Measurements from ENCODE around the gene MED15.
"Not testable (repeated sequence)": the region's sequence is repeated elsewhere in the genome, so short reads cannot be mapped to it uniquely, and the experiment has no call there.

The MED15 gene

GRCh38 chr22:20542055-20542454, 34.6 kb downstream of the MED15 start:
- H3K27ac ChIP-seq (ENCODE audit: low read length), result no peak overlapping the region
- H3K4me1 ChIP-seq (ENCODE audit: insufficient read depth, low read length), result no peaks in the 10 kb centered on the region
- no peaks in the 10 kb centered on the region for H3K27me3 ChIP-seq (ENCODE audit: insufficient read depth, low read length, poor library complexity)
- peaks cover 61% of the 10 kb centered on the region for H3K36me3 ChIP-seq (ENCODE audit: insufficient read depth, low read length)
- H3K4me3 ChIP-seq (ENCODE audit: low read depth in 1 of 2, low read length in 2 of 2), result no peak overlapping the region
- TF ChIP-seq EZH2 (IDR thresholded peaks at IDR 0.05; ENCODE audit: borderline replicate concordance, low read depth, low read length, severe bottlenecking), result no peak
- no peak for TF ChIP-seq CTCF (IDR thresholded peaks at IDR 0.05; ENCODE audit: borderline replicate concordance, extremely low read depth, low read length, poor library complexity, severe bottlenecking)
- H2AFZ ChIP-seq (ENCODE audit: low read depth, low read length), result no peak overlapping the region
- DNase-seq (no peak), ATAC-seq (ENCODE audit: insufficient read depth, low read depth) (no peak)
- H3K79me2 ChIP-seq (ENCODE audit: insufficient read depth, low read length), result peaks cover 63% of the 10 kb centered on the region
- H3K9ac ChIP-seq (ENCODE audit: low read depth, low read length), result no peak overlapping the region
- H3K4me2 ChIP-seq (ENCODE audit: insufficient read depth, low read length), result no peak overlapping the region
- peaks cover 37% of the 10 kb centered on the region for H4K20me1 ChIP-seq (ENCODE audit: insufficient read depth, low read length)
- no peaks in the 10 kb centered on the region for H3K9me3 ChIP-seq (ENCODE audit: insufficient read depth, low read length, severe bottlenecking)

- no peaks in the 10 kb centered on the region for H3K27me3 ChIP-seq (ENCODE audit: insufficient read depth, low read length, poor library complexity)
- H3K9ac ChIP-seq (ENCODE audit: low read depth, low read length), result no peak overlapping the region
- peaks cover 61% of the 10 kb centered on the region for H3K79me2 ChIP-seq (ENCODE audit: insufficient read depth, low read length)
- H3K4me1 ChIP-seq (ENCODE audit: insufficient read depth, low read length), result no peaks in the 10 kb centered on the region
- ATAC-seq (ENCODE audit: insufficient read depth, low read depth) (no peak), DNase-seq (no peak)
- no peaks in the 10 kb centered on the region for H3K9me3 ChIP-seq (ENCODE audit: insufficient read depth, low read length, severe bottlenecking)
- no peak overlapping the region for H3K4me3 ChIP-seq (ENCODE audit: low read depth in 1 of 2, low read length in 2 of 2)
- no peak overlapping the region for H3K27ac ChIP-seq (ENCODE audit: low read length)
- peaks cover 54% of the 10 kb centered on the region for H3K36me3 ChIP-seq (ENCODE audit: insufficient read depth, low read length)
- no peak for TF ChIP-seq CTCF (IDR thresholded peaks at IDR 0.05; ENCODE audit: borderline replicate concordance, extremely low read depth, low read length, poor library complexity, severe bottlenecking)
- no peak overlapping the region for H2AFZ ChIP-seq (ENCODE audit: low read depth, low read length)
- no peak overlapping the region for H3K4me2 ChIP-seq (ENCODE audit: insufficient read depth, low read length)
- peaks cover 31% of the 10 kb centered on the region for H4K20me1 ChIP-seq (ENCODE audit: insufficient read depth, low read length)
Measured at GRCh38 chr22:20542736-20543135, 35.3 kb downstream of the MED15 start.

GRCh38 chr22:20545318-20545634, 37.9 kb downstream of the MED15 start:
- H3K4me3 ChIP-seq (ENCODE audit: low read depth in 1 of 2, low read length in 2 of 2); H3K27ac ChIP-seq (ENCODE audit: low read length); H3K9me3 ChIP-seq (ENCODE audit: insufficient read depth, low read length, severe bottlenecking); DNase-seq; H3K27me3 ChIP-seq (ENCODE audit: insufficient read depth, low read length, poor library complexity); H3K4me2 ChIP-seq (ENCODE audit: insufficient read depth, low read length); H3K9ac ChIP-seq (ENCODE audit: low read depth, low read length); H2AFZ ChIP-seq (ENCODE audit: low read depth, low read length); ATAC-seq (ENCODE audit: insufficient read depth, low read depth): not testable (repeated sequence)
- H3K4me1 ChIP-seq (ENCODE audit: insufficient read depth, low read length), result peaks cover 21% of the 10 kb centered on the region
- peaks cover 50% of the 10 kb centered on the region for H4K20me1 ChIP-seq (ENCODE audit: insufficient read depth, low read length)
- peaks cover 70% of the 10 kb centered on the region for H3K79me2 ChIP-seq (ENCODE audit: insufficient read depth, low read length)
- H3K36me3 ChIP-seq (ENCODE audit: insufficient read depth, low read length), result peaks cover 32% of the 10 kb centered on the region

- ATAC-seq (ENCODE audit: insufficient read depth, low read depth) (no peak), DNase-seq (no peak)
- Histone ChIP-seq H3K4me2 (ENCODE audit: insufficient read depth, low read length) (no peak overlapping the region), H4K20me1 (ENCODE audit: insufficient read depth, low read length) (peaks cover 56% of the 10 kb centered on the region), H3K9me3 (ENCODE audit: insufficient read depth, low read length, severe bottlenecking) (no peaks in the 10 kb centered on the region), H3K4me1 (ENCODE audit: insufficient read depth, low read length) (peaks cover 21% of the 10 kb centered on the region), H3K79me2 (ENCODE audit: insufficient read depth, low read length) (peaks cover 72% of the 10 kb centered on the region), H2AFZ (ENCODE audit: low read depth, low read length) (no peak overlapping the region), H3K27me3 (ENCODE audit: insufficient read depth, low read length, poor library complexity) (no peaks in the 10 kb centered on the region), H3K9ac (ENCODE audit: low read depth, low read length) (no peak overlapping the region), H3K36me3 (ENCODE audit: insufficient read depth, low read length) (peaks cover 32% of the 10 kb centered on the region), H3K27ac (ENCODE audit: low read length) (no peak overlapping the region), H3K4me3 (ENCODE audit: low read depth in 1 of 2, low read length in 2 of 2) (no peak overlapping the region)
- TF ChIP-seq CTCF (IDR thresholded peaks at IDR 0.05; ENCODE audit: borderline replicate concordance, extremely low read depth, low read length, poor library complexity, severe bottlenecking) (no peak), EZH2 (IDR thresholded peaks at IDR 0.05; ENCODE audit: borderline replicate concordance, low read depth, low read length, severe bottlenecking) (no peak)
Measured at GRCh38 chr22:20545681-20546521, 38.5 kb downstream of the MED15 start.
